GM19468 (cell line): ENCODE measurements around the gene SCYGR5.
"Not testable (repeated sequence)": the region's sequence is repeated elsewhere in the genome, so short reads cannot be mapped to it uniquely, and the experiment has no call there.

Source experiments
- ATAC-seq: cut with Tn5 transposase; IDR thresholded peaks from one replicate; pipeline ENCODE4 v1.9.1; 2021; ENCODE audit warnings: mild to moderate bottlenecking, moderate library complexity, moderate number of reproducible peaks; ENCODE audit not compliant: unreplicated experiment; ENCODE audit errors: extremely low read depth

The SCYGR5 gene

DNA sequence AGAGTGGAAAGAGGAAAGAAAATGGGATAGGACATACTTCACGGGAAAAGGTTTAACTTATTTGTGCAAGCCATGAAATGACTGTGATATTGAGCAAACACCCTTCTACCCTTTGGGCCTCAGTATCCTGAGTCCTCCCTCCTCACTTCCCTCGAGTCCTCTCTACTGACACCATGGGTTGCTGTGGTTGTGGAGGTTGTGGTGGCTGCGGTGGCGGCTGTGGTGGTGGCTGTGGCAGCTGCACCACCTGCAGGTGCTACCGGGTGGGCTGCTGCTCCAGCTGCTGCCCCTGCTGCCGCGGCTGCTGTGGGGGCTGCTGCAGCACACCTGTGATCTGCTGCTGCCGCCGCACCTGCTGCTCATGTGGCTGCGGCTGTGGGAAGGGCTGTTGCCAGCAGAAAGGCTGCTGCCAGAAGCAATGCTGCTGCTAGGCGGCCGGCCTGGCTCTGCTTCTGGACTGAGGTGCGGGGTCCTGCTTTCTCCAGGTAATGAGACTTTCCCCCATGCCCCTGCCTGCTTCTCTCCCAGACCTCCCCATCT, at the start of gene SCYGR5:
TSS of gene SCYGR5 (plus strand) at position 174 of the 540 bp plus-strand sequence. CDS start at position 174, 0 bp downstream.
- not testable (repeated sequence) for ATAC-seq

GRCh38 chr2:227617316-227618230, 49.0 kb upstream of the SCYGR5 start, which contains the start of gene SCYGR4:
Gene SCYGR4 (plus strand): TSS chr2:227617498. CDS start chr2:227617498, 0 bp downstream.
- no peak for ATAC-seq

GRCh38 chr2:227623226-227623625, 43.4 kb upstream of the SCYGR5 start:
- ATAC-seq: no peak

DNA sequence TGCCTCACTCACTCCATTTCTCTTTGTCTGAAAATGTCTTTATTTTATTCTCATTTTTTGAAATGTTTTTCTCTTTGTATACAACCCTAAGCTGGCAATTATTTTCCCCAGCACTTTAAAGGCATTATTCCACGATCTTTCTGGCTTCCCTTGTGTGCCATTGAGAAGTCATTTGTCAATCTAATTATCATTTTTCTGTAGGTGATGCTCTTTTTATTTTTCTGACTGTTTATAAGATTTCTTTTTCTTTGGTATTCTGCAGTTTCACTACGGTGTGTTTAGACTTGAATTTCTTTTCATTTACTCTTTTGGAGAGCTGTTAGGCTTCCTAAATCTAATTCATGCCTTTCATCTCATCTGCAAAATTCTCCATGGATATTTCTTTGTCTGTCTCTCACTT, 41.2 kb upstream of the SCYGR5 start:
- ATAC-seq: no peak

- ATAC-seq: no peak
These were observed 39.9 kb upstream of the SCYGR5 start for GRCh38 chr2:227626580-227627151.

- ATAC-seq: peak; percentile 55
These were observed 38.8 kb upstream of the SCYGR5 start for GRCh38 chr2:227627769-227628168.

GRCh38 chr2:227629435-227629834, 37.2 kb upstream of the SCYGR5 start:
- no peak for ATAC-seq

- ATAC-seq: no peak
These were observed 36.3 kb upstream of the SCYGR5 start for GRCh38 chr2:227630322-227630721.

DNA sequence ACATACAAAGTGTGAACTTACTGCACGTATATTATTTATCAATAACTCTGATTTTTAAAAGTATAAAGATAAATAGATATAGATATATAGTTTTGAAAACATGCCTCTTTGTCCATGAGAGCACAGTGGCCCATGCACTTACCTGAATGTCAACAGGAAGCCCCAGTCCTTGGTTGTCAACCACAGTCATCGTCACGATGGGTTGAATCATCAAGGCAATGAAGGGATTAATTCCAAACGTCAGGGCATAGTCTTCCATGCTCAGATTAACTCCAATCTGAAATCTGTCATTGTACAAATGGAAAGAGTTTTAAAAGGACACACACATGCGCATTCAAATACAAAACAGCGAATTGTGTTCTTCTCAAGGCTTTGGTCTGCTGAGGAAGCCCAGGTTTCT, 33.8 kb upstream of the SCYGR5 start:
- no peak for ATAC-seq

DNA sequence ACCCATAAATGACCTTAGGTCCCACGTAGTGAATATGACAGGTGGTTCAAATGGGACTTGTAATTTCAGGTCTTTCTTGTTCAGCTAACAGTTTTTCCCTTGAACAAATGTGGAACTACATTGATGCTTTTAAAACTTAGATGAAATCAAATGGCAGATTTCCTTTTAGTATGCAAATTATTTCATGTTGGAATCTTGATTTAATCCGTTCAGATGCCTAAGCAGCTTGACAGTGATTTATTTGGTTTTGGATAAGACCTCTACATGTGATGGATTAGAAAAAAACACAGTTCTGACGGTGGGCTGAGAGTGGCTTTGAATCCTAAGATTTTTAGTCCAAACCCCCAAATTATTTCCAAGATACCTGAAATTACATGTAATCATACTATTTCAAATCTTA, 32.4 kb upstream of the SCYGR5 start:
- ATAC-seq: no peak

DNA sequence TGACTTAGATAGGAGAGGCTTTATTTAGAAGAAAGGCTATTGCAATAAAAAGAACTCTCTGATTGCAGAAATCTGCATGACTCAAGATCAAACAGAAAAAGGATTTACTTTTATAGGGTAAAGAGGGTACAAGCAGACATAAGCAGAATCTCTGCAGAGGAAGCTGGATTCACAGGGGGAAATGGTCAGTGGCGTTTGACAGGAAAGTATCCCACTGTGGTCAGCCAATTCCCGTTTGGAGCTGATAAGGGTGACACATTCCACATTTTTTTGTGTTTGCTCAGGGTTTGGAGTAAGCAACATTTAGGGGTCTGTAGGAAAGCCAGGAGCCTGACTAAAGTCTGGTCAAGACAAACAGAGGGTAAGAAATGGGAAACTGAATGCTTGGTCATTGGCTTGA, 23.9 kb upstream of the SCYGR5 start:
- no peak for ATAC-seq

DNA sequence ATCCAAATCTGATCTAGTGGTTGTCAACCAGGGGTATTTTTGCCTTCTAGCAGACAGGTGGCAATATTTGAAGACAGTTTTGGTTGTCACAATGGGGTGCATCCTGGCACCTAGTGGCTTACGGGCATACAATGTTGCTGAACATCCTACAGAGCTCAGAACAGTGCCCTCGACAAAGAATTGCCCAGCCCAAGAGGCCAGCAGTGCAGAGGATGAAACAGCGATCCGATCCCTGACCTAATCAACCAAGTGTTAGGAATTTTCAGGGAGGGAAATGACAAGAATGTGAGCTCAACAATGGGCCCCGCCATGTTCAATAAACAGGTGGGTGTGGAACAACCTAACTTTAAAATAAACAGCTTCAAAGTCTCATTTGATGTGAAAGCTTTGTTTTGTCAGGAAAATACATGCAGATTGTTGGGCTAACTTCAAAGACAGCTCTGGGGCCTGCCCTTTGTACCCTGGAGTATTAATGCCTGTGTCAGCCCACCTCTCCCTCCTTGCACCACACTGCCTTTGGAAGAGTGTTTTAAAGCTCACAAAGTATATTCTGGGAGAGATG, 22.5 kb upstream of the SCYGR5 start:
- ATAC-seq: no peak

GRCh38 chr2:227653419-227653818, 13.2 kb upstream of the SCYGR5 start:
- ATAC-seq: no peak

GRCh38 chr2:227654426-227654825, 12.2 kb upstream of the SCYGR5 start:
- no peak for ATAC-seq

- ATAC-seq: no peak
These were observed 11.2 kb upstream of the SCYGR5 start for GRCh38 chr2:227655454-227655853.

GRCh38 chr2:227657199-227657845, 9.3 kb upstream of the SCYGR5 start:
- no peak for ATAC-seq

DNA sequence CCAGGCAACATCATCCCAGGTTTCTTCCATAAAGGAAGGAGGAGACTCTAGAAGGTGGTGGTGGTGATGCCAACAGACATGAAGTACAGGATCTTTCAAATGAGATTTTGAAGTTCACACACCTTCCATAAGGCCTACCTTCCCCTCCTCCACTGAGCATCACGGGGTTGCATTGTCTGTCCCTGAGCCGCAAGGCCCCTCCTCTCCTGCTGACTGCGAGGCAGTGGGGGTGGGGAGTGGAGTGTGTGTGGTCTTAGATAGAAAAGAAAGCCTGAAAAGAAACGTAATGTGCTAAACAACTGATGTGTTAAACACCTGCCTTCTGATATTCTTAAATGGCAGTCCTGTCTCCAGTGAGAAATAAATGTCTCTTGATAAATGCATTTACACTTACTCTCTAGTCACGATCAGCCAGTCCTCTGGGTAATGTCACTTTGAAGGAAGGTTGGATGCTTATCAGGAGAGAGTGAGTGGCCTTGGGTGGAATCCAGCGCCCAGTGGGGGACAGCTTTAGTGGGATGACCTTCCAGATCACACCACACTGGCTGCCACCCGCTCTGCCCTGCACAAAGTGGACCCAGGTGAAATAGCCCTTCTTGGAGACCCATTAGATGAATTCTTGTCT, 5.5 kb upstream of the SCYGR5 start:
- ATAC-seq: no peak

GRCh38 chr2:227661827-227662226, 4.8 kb upstream of the SCYGR5 start:
- ATAC-seq: no peak

DNA sequence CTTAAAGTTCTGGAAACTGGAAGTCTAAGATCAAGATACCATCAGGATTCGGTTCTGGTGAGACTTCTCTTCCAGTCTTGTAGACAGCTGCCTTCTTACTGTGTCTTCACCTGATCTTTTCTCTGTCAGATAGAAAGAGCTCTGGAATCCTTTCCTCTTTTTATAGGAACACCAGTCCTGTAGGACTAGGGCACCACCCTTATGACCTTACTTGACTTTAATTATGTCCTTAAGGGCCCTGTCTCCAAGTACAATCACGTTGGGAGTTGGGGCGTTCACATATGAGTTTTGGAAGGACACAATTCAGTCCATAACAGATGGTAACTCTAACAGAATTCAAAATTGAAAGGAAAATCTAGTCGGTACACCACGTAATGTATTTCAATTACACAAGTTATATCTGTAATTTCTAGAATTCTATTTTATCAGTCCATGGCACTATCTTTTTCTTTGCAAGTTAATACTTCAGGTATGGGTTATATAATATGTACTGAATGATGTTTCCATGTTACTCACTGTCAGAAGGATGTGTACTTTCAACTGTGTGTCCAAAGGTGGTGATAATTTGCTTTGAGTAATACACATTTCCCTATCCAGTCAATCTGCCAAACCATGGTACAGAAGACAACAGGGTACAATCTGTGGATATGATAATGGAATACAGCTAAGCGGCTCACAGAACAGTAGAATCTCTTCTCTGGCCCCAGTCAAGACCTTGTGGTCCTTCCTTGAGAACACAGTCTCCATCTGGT, 1.2 kb upstream of the SCYGR5 start:
- no peak for ATAC-seq
